H1 (cell line): ENCODE results near the gene IQUB. TPM values are rescaled to one million over a fixed set of nuclear protein-coding genes. Genes with fewer than 3 reads are reported as not detected.

ENCODE experiments used
- CTCF ChIA-PET: fragments of 300-600 bp; sonication (Branson Sonifier 250); formaldehyde crosslinking; loops from one replicate; lab custom pipeline; 2021; ENCODE audit not compliant: partially characterized antibody; lab: Charles Lee
- POLR2A ChIA-PET: fragments of 300-600 bp; sonication (Branson Sonifier 250); formaldehyde crosslinking; loops from one replicate; lab custom pipeline; 2021; ENCODE audit warnings: inconsistent platforms; ENCODE audit not compliant: partially characterized antibody; lab: Charles Lee
- DNase-seq, 2 experiments: peaks; one replicate each; pipeline versions ENCODE4 v3.0.0 to v3.0.0-alpha.2; 2010 to 2022; ENCODE audit warnings: low spot score in 2 of 2, low read depth in 1 of 2, mixed read lengths in 1 of 2
- FAIRE-seq: peaks from 2 replicates; lab custom pipeline; 2011; peaks lifted over from hg19 to GRCh38; lab: Jason Lieb, UNC
- H2AFZ ChIP-seq: 2 replicates; pipeline ENCODE4 v1.8.1; 2012; ENCODE audit warnings: low read length, inconsistent platforms
- H2AK5ac ChIP-seq: 2 replicates; pipeline ENCODE4 v1.6.1; 2013; ENCODE audit warnings: low read depth, low read length
- H2BK120ac ChIP-seq: replicated peaks from 2 replicates; pipeline ENCODE3; 2013; ENCODE audit warnings: low read depth, low read length, inconsistent platforms
- H2BK12ac ChIP-seq: 2 replicates; pipeline ENCODE4 v1.6.1; 2013; ENCODE audit warnings: low read depth, low read length
- H2BK15ac ChIP-seq: 2 replicates; pipeline ENCODE4 v1.6.1; 2013; ENCODE audit warnings: low read length
- H2BK20ac ChIP-seq: 2 replicates; pipeline ENCODE4 v1.6.1; 2013; ENCODE audit warnings: low read length
- H2BK5ac ChIP-seq: 2 replicates; pipeline ENCODE4 v1.6.1; 2013; ENCODE audit warnings: low read depth, low read length
- H3K14ac ChIP-seq: 2 replicates; pipeline ENCODE4 v1.6.1; 2013; ENCODE audit warnings: inconsistent platforms; ENCODE audit not compliant: insufficient read length
- H3K18ac ChIP-seq: 2 replicates; pipeline ENCODE4 v1.6.1; 2013; ENCODE audit warnings: low read length; ENCODE audit errors: extremely low read depth
- H3K23ac ChIP-seq: 2 replicates; pipeline ENCODE4 v1.6.1; 2013; ENCODE audit warnings: inconsistent platforms; ENCODE audit not compliant: insufficient read length
- H3K23me2 ChIP-seq: 2 replicates; pipeline ENCODE4 v1.6.1; 2013; ENCODE audit warnings: low read depth, low read length
- H3K27ac ChIP-seq: 2 replicates; pipeline ENCODE4 v1.6.1; 2011; ENCODE audit warnings: low read depth, low read length, inconsistent platforms
- H3K27me3 ChIP-seq, 4 experiments: replicated peaks in 1 of 4; 1 replicate in 1 of 4; 2 replicates in 3 of 4; pipeline versions ENCODE4 v1.6.1 to v1.8.1; 2011 to 2013; ENCODE audit warnings: low read length in 3 of 4, mild to moderate bottlenecking in 3 of 4, inconsistent platforms in 2 of 4, mixed read lengths in 2 of 4, moderate library complexity in 1 of 4; ENCODE audit not compliant: control insufficient read depth in 3 of 4, insufficient read depth in 3 of 4; ENCODE audit errors: extremely low read depth in 1 of 4
- H3K36me3 ChIP-seq, 4 experiments: 2 replicates each; pipeline versions ENCODE4 v1.6.1 to v1.8.1; 2011 to 2013; ENCODE audit warnings: mild to moderate bottlenecking in 4 of 4, low read length in 3 of 4, moderate library complexity in 2 of 4, control low read depth in 1 of 4, inconsistent platforms in 1 of 4; ENCODE audit not compliant: insufficient read depth in 4 of 4, control insufficient read depth in 2 of 4
- H3K4ac ChIP-seq: replicated peaks from 2 replicates; pipeline ENCODE3; 2013; ENCODE audit warnings: low read length, low read depth, mixed read lengths, inconsistent platforms; ENCODE audit not compliant: insufficient read length
- H3K4me1 ChIP-seq, 4 experiments: replicated peaks in 1 of 4; 1 replicate in 1 of 4; 2 replicates in 3 of 4; pipeline versions ENCODE4 v1.6.1 to v1.8.1; 2011 to 2013; ENCODE audit warnings: low read length in 3 of 4, inconsistent platforms in 2 of 4, mixed read lengths in 1 of 4; ENCODE audit not compliant: insufficient read depth in 4 of 4, control insufficient read depth in 3 of 4
- H3K4me2 ChIP-seq, 2 experiments: 2 replicates each; pipeline versions ENCODE4 v1.6.1 to v1.8.1; 2011 to 2013; ENCODE audit warnings: low read depth in 2 of 2, low read length in 2 of 2, control low read depth in 1 of 2, inconsistent platforms in 1 of 2, mild to moderate bottlenecking in 1 of 2; ENCODE audit not compliant: insufficient read depth in 1 of 2
- H3K4me3 ChIP-seq, 4 experiments: fragments of 200-600, 300-600 bp in 1 of 4; sonication (generic), shearing (Covaris generic), sonication (Bioruptor Twin) in 1 of 4; 2 replicates each; pipeline versions ENCODE4 v1.5.1 to v1.8.1; 2011 to 2016; ENCODE audit warnings: low read length in 4 of 4, low read depth in 3 of 4, control low read depth in 2 of 4, inconsistent platforms in 2 of 4, mild to moderate bottlenecking in 2 of 4, mixed read lengths in 1 of 4, moderate library complexity in 1 of 4; ENCODE audit not compliant: insufficient read depth in 2 of 4; ENCODE audit errors: extremely low read depth in 1 of 4
- H3K56ac ChIP-seq: replicated peaks from 2 replicates; pipeline ENCODE3; 2013; ENCODE audit warnings: low read depth, mild to moderate bottlenecking, mixed read lengths, low read length, inconsistent platforms; ENCODE audit not compliant: insufficient read length
- H3K79me1 ChIP-seq: 2 replicates; pipeline ENCODE4 v1.6.1; 2013; ENCODE audit warnings: low read depth, low read length, control low read depth
- H3K79me2 ChIP-seq, 2 experiments: 2 replicates each; pipeline versions ENCODE4 v1.6.1 to v1.8.1; 2012 to 2013; ENCODE audit warnings: low read length in 2 of 2, mild to moderate bottlenecking in 2 of 2, inconsistent platforms in 1 of 2; ENCODE audit not compliant: insufficient read depth in 2 of 2, control insufficient read depth in 1 of 2
- H3K9ac ChIP-seq, 4 experiments: replicated peaks in 1 of 4; 1 replicate in 1 of 4; 2 replicates in 3 of 4; pipeline versions ENCODE4 v1.6.1 to v1.8.1; 2011 to 2013; ENCODE audit warnings: low read depth in 3 of 4, low read length in 3 of 4, control low read depth in 2 of 4, mild to moderate bottlenecking in 2 of 4, moderate library complexity in 2 of 4, inconsistent platforms in 1 of 4; ENCODE audit errors: extremely low read depth in 1 of 4
- H3K9me3 ChIP-seq, 2 experiments: 2 replicates each; pipeline versions ENCODE4 v1.6.1 to v1.8.1; 2012 to 2013; ENCODE audit warnings: mild to moderate bottlenecking in 2 of 2, moderate library complexity in 2 of 2, control low read depth in 1 of 2, inconsistent platforms in 1 of 2, low read depth in 1 of 2, low read length in 1 of 2, mixed read lengths in 1 of 2; ENCODE audit not compliant: insufficient read depth in 2 of 2
- H4K20me1 ChIP-seq, 2 experiments: replicated peaks in 1 of 2; 2 replicates each; pipeline versions ENCODE3 to v1.8.1; 2011 to 2013; ENCODE audit warnings: inconsistent platforms in 2 of 2, low read length in 2 of 2, mild to moderate bottlenecking in 1 of 2; ENCODE audit not compliant: insufficient read depth in 2 of 2, control insufficient read depth in 1 of 2
- H4K5ac ChIP-seq: 2 replicates; pipeline ENCODE4 v1.6.1; 2013; ENCODE audit warnings: low read length, low read depth, mixed read lengths, inconsistent platforms; ENCODE audit not compliant: insufficient read length
- H4K8ac ChIP-seq: 2 replicates; pipeline ENCODE4 v1.8.0; 2013; ENCODE audit warnings: mild to moderate bottlenecking, moderate library complexity, low read length, inconsistent platforms; ENCODE audit not compliant: insufficient read depth; ENCODE audit errors: extremely low read depth
- H4K91ac ChIP-seq: replicated peaks from 2 replicates; pipeline ENCODE3; 2013; ENCODE audit warnings: low read length, mixed read lengths, inconsistent platforms; ENCODE audit not compliant: insufficient read length
- BRCA1 ChIP-seq: IDR thresholded peaks from 2 replicates; pipeline ENCODE4 v1.6.1; 2012; ENCODE audit warnings: low read depth, low read length, improper control_type of control experiment
- CEBPB ChIP-seq: IDR thresholded peaks from 2 replicates; pipeline ENCODE4 v1.6.1; 2012; ENCODE audit warnings: low read depth, low read length
- CHD2 ChIP-seq: IDR thresholded peaks from 2 replicates; pipeline ENCODE4 v1.6.1; 2012; ENCODE audit warnings: low read length, improper control_type of control experiment
- GTF2F1 ChIP-seq: IDR thresholded peaks from 2 replicates; pipeline ENCODE4 v1.6.1; 2012; ENCODE audit warnings: low read depth, low read length, improper control_type of control experiment, borderline replicate concordance
- JUND ChIP-seq: IDR thresholded peaks from 2 replicates; pipeline ENCODE4 v1.6.1; 2011; ENCODE audit warnings: mild to moderate bottlenecking, improper control_type of control experiment, low read length
- KDM1A ChIP-seq: fragments of 200-600, 300-600 bp; sonication (generic); IDR thresholded peaks from 2 replicates; pipeline ENCODE4 v1.7.1; 2016; ENCODE audit warnings: mild to moderate bottlenecking, low read length, borderline replicate concordance
- NANOG ChIP-seq: IDR thresholded peaks from 2 replicates; pipeline ENCODE4 v1.6.1; 2011; ENCODE audit warnings: low read length, low read depth, mild to moderate bottlenecking, inconsistent platforms; ENCODE audit not compliant: insufficient read depth, poor library complexity, severe bottlenecking
- NRF1 ChIP-seq: IDR thresholded peaks from 2 replicates; pipeline ENCODE4 v1.6.1; 2011; ENCODE audit warnings: mild to moderate bottlenecking, low read depth, low read length, improper control_type of control experiment
- POLR2AphosphoS5 ChIP-seq: IDR thresholded peaks from 2 replicates; pipeline ENCODE4 v1.6.1; 2011; ENCODE audit warnings: low read depth, low read length
- RXRA ChIP-seq: IDR thresholded peaks from 2 replicates; pipeline ENCODE4 v1.6.1; 2011; ENCODE audit warnings: low read depth, mild to moderate bottlenecking, low read length, moderate library complexity; ENCODE audit not compliant: insufficient read depth
- SUZ12 ChIP-seq: fragments of 200-600 bp; sonication (generic); IDR thresholded peaks from 2 replicates; pipeline ENCODE4 v1.6.1; 2012; ENCODE audit warnings: mild to moderate bottlenecking, inconsistent platforms, low read length, moderate library complexity, mixed read lengths
- ZNF274 ChIP-seq: IDR thresholded peaks from 2 replicates; pipeline ENCODE4 v1.7.0; 2012; ENCODE audit warnings: low read length, borderline replicate concordance; ENCODE audit errors: extremely low read depth
- WGBS, 2 experiments: shearing (Covaris generic) in 1 of 2; methylation state at CpG; one replicate each; pipeline versions ENCODE4 v1.1.6 to v1.1.7; 2013 to 2015; ENCODE audit warnings: low lambda C conversion rate in 2 of 2, mixed read lengths in 2 of 2, inconsistent platforms in 1 of 2, low coverage in 1 of 2, missing lambda C conversion rate in 1 of 2; ENCODE audit not compliant: insufficient replicate concordance in 2 of 2, insufficient coverage in 1 of 2, insufficient read length in 1 of 2; ENCODE audit errors: extremely low coverage in 1 of 2, missing lambda C conversion rate in 1 of 2; 5-methylcytosine and 5-hydroxymethylcytosine counted together
- polyA plus RNA-seq, 7 experiments: library from polyadenylated mRNA; depleted of rRNA in 3 of 7; stranded (reverse) in 5 of 7; unstranded in 2 of 7; fragments of >200 nt in 5 of 7; fragments of 200-250 nt in 2 of 7; gene quantifications; 1 replicate in 5 of 7; 2 replicates in 1 of 7; 4 replicates in 1 of 7; pipeline versions ENCODE4 v1.2.1 to v1.2.3, GENCODE V29; 2011 to 2013; ENCODE audit warnings: missing spikeins in 2 of 7, mixed read lengths in 2 of 7
- total RNA-seq: library from RNA; stranded (reverse); fragmentation: NEBNext Ultra II Directional; extraction: Animal tissue kit (Norgen Biotek cat#: 25700); gene quantifications from 2 replicates; pipeline ENCODE4 v1.2.1, GENCODE V29; 2021

The IQUB gene
- total and polyA plus RNA-seq, 2 of the 8 experiments (the other 6 are each of a cell fraction or from before 2014, with no cell fraction given): 0.12 to 0.82 TPM

DNA sequence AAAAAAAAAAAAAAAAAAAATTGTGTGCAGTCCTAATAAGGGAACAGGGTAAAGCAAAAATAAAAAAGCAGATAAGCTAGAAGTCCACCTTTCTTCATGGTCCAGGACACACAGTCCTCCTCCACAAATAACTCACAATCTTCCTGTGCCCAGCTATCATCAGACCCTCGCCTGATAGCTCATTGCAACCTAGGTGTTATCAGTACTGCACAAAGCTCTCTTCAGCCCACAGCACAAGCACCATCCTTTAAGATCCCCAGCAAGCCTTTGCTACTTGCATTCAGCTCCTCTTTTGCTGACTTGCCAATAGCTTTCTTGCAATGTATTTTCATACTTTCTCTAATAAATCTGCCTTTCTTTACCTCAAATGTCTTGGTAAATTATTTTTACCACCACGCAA is 18.2 kb upstream of the IQUB start:
- no peak overlapping the region for H4K5ac ChIP-seq
- no peak overlapping the region for H2BK12ac ChIP-seq
- no peak for DNase-seq
- H2BK5ac ChIP-seq: no peak overlapping the region
- H3K79me1 ChIP-seq: peaks cover 2% of the 10 kb centered on the region; the same call in 1 of the 2 replicates
- no peak overlapping the region for H4K8ac ChIP-seq
- no peak overlapping the region for H4K91ac ChIP-seq
- H4K20me1 ChIP-seq: no peaks in the 10 kb centered on the region
- H2AFZ ChIP-seq: no peak overlapping the region
- no peaks in the 10 kb centered on the region for H3K9me3 ChIP-seq
- H3K4ac ChIP-seq: no peak overlapping the region
- H3K4me2 ChIP-seq: no peak overlapping the region
- no peak overlapping the region for H3K27ac ChIP-seq
- H2BK20ac ChIP-seq: no peak overlapping the region
- no peak overlapping the region for H3K14ac ChIP-seq
- peaks cover 0 to 27% (median 8%) of the 10 kb centered on the region in 4 experiments; a peak in 4 of 8 replicates for H3K36me3 ChIP-seq
- peaks cover 4% of the 10 kb centered on the region for H3K23me2 ChIP-seq
- H3K18ac ChIP-seq: no peak overlapping the region
- H3K27me3 ChIP-seq: no peaks in the 10 kb centered on the region
- no peak for TF ChIP-seq CEBPB
- no peak for TF ChIP-seq ZNF274
- no peak for TF ChIP-seq CHD2
- no peak for TF ChIP-seq JUND
- no peak for TF ChIP-seq KDM1A
- no peak for TF ChIP-seq NRF1
- no peak for TF ChIP-seq RXRA
- TF ChIP-seq POLR2AphosphoS5: no peak
- no peak for TF ChIP-seq SUZ12
- no peak for TF ChIP-seq BRCA1
- TF ChIP-seq GTF2F1: no peak
- no peak for TF ChIP-seq NANOG
- no peak overlapping the region for H3K23ac ChIP-seq
- ChIA-PET POLR2A (no interaction called here), CTCF (interaction anchor here (0.6 to 1.0 kb wide), 2 partner anchors 55 to 1288 kb away, joined by 3 to 4 read pairs; no protein-coding TSS in a partner anchor)
- no peak overlapping the region for H3K9ac ChIP-seq
- no peak overlapping the region for H3K4me3 ChIP-seq
- H3K56ac ChIP-seq: no peak overlapping the region
- 0 out of 7 replicates have a peak, but pooled peaks cover 0 to 4% (median under 1%) of the 10 kb centered on the region in 4 experiments for H3K4me1 ChIP-seq
- 94% methylated on average over 2 of the region's 2 CpGs; no CpG with 5 or more reads in 1 of the 2 experiments for WGBS, 2 experiments
- H3K79me2 ChIP-seq: peaks cover 10 to 47% of the 10 kb centered on the region in 2 experiments
- no peak overlapping the region for H2BK15ac ChIP-seq
- H2BK120ac ChIP-seq: no peak overlapping the region
- no peak overlapping the region for H2AK5ac ChIP-seq
- FAIRE-seq: no peak
